Fibroblast of skin of left biceps (primary cell): ENCODE data around the gene UBA52.
A peak's percentile ranks its signal among the peaks of the same experiment; 100 is the strongest.
"Not testable (repeated sequence)": the region's sequence is repeated elsewhere in the genome, so short reads cannot be mapped to it uniquely, and the experiment has no call there.

Experiments used
- DNase-seq, 2 experiments: peaks; one replicate each; pipeline ENCODE4 v3.0.0-alpha.2; 2013; ENCODE audit warnings: low read depth in 2 of 2

UBA52 gene

DNA sequence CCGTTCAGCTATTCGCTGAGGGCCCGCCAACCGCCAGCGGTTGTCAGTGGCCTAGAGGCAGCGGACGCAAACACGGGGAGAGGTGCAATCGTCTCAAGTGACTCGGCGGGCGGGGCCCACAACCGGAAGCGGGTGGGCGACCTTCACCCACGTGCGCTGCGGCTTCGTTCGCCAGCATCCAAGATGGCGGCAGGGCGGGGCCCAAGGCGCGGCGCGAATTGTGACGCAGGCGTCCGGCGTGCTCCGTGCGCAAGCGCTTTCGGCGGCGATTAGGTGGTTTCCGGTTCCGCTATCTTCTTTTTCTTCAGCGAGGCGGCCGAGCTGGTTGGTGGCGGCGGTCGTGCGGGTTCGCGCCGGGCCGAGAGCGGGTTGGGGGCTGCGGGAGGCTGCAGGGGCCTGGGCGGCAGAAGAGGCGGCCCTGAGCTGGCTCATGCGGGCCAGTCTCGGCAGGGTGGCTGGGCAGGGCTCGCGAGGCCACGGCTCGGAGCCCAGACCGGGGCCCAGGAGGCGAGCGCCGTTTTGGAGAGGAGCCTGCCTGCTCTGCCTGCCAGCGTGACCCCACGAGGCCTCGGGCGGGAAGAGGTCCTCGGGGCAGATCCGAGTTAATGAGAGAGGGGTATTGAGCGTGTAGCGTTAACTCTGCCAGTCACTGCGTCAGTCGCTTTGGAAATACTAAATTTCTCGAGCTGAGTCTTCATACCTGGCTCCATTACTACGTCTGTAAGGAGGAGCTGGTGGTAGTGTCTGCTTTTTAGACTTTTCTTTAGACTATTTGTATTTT, at the start of gene UBA52:
Gene UBA52, plus strand, starts transcription at position 294 of the 781 bp plus-strand sequence. CDS start 1,444 bp downstream, outside the sequence.
- DNase-seq, result peak; percentile 87 to 90

DNA sequence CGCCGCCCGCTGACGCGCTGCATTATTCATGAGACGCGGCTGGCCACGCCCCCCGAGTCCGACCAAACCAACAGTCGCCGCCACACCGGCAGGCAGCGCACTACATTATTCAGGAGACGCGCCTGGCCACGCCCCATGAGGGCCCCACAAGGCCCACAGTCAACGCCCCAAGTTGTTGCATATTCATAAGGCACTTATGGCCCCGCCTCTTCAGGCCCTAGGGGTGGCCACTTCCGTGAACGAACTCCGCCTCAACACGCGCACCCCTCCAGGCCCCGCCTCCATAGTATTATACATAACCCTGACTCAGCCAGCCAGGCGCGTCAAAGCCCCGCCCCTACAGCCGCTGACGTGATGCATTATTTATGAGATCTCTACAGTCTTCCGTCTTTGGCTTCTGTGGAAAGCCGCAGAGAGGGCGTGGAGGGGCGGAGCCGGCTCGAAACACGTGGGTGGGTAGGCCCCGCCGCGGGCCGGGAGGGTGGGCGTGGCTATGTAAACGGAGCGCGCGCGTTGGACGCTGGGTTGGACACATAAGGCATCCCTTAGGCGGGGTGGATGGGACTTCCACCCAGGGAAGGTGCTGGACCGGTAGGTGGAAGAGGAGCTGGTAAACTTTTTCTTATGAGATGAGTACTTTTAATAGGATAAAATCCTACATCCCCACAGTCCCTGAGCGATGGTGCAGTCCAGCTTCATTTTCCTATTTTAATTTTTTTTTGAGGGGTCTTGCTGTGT, 49.4 kb upstream of the UBA52 start:
- peak; percentile 100 for DNase-seq

DNA sequence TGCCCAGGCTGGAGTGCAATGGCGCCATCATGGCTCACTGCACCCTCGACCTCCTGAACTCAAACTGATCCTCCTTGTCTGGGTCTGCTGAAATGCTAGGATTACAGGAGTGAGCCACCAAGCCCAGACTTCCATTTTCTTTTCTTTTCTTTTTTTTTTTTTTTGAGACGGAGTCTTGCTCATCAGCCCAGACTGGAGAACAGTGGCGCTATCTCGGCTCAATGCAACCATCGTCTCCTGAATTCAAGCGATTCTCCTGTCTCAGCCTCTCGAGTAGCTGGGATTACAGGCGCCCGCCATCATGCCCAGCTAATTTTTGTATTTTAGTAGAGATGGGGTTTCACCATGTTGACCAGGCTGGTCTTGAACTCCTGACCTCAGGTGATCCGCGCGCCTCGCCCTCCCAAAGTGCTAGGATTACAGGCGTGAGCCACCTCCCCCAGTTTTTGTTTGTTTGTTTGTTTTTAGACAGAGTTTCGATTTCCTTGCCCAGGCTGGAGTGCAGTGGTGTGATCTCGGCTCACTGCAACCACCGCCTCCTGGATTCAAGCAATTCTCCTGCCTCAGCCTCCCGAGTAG, 48.7 kb upstream of the UBA52 start:
- DNase-seq, result not testable (repeated sequence)

DNA sequence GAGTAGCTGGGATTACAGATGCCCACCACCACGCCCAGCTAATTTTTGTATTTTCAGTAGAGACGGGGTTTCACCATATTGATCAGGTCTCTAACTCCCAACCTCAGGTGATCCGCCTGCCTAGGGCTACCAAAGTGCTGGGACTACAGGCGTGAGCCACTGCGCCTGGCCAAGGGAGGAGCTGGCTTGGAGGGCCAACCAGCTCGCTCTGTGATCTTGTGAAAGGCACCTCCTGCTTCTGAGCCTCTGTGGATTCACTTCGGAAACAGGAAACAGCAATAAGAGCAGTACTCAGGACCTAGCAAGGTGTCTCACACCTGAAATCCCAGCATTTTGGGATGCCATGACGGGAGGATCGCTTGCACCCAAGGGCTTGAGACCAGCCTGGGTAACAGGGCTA, 47.8 kb upstream of the UBA52 start:
- no peak for DNase-seq

DNA sequence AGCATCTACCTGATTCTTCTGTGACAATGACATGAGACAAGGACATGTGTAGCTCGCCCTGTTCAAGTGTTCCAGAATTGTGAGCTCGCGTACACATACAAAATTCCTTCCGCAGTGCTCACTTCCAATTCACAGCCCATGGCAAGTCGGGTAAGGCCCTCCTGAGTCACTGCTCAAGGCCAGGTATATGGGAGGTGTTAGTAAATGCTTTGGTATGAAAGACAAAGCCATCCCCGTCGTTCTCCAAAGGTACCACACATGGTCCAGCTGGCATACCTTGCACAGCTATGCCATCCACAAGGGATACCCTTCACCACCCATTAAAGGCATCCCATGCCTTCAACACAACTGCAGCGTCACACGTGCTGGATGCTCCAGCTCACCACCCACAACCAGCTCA, 45.3 kb upstream of the UBA52 start:
- no peak for DNase-seq

DNA sequence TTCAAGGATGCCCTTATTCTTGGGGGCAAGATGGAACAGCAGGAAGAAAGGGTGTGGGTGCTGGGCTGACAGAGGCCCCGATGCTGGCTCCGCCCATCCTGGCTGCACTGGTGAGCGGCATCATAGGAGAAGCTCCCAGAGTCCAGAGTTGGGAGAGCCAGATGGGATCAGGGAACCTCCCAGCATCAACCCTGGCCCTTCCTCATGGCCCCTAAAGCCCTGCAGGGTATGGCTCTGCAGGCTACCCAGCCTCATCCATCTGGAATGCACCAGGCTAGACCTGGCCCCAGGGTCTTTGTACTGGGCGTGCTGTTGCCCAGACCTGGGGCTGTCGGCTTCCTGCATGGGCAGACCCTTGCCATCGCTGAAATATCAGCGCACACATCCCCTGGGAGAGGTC, 41.9 kb upstream of the UBA52 start:
- no peak for DNase-seq

DNA sequence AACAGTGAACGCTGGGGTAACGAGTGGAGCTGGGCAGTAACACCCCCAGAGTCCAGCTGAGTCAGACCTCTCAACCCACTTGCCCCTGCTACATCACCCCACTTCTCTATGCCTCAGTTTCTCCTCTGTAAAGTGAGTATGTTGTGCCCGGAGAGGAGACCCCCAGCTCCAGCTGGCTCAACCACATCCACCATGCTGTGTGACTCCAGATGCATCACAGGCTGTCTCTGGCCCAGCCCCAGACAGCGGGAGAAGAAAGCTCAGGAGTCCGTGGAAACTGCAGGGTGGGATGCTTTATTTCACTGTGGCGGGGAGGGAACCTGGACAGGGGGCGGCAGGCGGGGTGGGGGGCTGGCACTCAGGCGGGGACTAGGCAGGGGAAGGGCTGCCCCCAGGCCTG, 40.2 kb upstream of the UBA52 start:
- DNase-seq, result no peak

DNA sequence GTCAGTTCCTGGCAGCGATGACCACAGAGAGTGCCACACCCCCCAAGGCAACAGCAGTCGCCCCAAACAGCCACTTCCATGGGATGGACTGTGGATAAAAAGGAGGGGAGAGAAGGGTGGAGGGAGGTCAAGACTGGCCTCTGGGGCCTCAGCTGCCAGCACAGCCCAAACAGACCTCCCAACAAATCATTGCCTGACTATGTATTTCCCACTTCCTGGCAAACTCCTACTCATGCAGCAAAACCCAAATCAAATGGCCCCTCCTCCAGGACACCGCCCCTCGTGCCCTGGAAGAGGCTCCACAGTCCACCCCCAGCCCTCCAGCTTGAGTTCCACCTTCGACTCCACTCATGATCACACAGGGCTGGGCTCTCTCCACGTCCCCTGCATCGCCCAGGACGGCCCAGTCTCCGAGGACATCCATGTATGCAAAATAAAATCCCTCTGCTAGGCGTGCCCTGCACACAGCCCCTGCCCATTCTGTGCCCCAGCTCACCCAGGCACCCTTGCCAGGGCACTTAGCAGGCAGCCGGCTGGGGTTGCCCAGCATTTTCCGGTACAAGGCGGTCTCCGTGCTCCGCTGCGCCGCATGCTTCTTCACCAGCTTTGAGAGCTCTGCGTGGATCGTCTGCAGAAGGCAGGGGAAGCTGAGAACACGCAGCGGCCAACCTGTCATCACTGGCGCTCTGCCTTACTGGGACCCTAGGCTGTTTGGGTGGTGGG, 39.3 kb upstream of the UBA52 start:
- no peak for DNase-seq

DNA sequence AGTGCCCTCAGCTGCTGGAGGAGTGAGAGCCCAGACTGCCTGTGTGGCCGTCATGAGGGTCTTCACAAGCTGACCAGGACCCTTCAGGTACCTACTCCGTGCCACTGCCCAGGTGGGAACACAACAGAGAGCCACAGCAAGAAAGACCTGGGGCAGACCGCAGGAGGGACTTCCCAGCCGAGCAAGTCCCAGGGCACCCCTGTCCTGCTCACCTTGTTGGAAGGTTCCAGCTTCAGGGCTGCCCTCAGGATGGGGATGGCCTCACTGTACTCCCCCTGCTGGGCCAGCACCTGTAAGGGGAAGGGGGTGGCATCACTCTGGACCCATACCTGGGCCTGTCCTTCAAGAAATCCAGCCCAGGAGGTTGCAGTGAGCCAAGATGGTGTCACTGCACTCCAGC, 38.6 kb upstream of the UBA52 start:
- no peak for DNase-seq

DNA sequence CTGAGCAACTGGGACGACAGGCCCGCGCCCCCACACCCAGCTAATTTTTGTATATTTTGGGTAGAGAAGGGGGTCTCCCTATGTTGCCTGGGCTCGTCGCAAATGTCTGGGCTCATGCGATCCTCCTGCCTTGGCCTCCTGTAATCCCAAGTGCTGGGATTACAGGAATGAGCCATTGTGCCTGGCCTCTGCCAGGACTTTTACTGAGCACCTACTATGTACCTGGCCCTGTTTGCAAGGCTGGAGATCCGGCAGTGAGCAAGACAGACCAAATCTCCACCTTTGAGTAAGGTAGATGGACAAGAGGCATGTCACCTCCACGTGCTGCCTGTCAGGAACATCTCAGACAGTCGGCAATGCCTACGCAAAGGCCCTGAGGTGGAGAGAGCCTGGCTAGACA, 35.2 kb upstream of the UBA52 start:
- no peak for DNase-seq

DNA sequence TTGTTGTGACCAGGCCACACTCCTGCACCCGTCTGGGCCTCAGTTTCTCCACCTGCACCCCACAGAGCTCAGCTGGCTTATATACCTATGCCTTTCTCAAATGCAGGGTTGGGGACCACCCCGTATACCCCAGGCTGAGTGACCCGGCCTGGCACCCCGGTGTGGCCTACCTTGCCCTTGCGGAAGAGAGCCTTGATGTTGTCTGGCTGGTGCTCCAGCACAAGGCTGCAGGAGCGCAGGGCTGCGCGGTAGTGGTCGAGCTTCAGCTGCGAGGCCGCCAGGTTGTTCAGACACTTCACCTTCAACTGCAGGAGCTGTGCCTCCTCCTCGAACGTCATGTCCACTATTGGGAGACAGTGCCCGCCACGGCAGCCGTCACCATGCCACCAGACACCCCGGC, 34.2 kb upstream of the UBA52 start:
- no peak for DNase-seq

DNA sequence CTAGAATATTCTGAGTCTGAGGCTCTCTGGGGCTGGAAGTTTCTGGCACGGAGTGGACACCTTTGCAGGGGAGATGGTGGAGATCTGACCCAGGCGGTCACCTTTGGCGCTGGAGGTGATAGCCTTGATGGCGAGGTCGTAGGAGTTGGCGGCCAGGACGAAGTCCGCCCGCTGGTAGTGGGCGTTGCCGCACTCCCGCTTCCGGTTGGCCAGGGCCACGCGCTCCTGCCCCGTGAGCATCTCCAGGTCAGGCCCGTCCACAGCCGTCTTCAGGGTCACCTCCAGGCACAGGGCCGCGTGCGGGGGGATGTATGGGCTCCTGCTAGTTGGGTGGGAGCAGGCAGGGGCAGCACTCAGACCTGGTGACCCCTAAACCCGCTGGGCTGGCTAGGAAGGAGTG, 33.5 kb upstream of the UBA52 start:
- no peak for DNase-seq

DNA sequence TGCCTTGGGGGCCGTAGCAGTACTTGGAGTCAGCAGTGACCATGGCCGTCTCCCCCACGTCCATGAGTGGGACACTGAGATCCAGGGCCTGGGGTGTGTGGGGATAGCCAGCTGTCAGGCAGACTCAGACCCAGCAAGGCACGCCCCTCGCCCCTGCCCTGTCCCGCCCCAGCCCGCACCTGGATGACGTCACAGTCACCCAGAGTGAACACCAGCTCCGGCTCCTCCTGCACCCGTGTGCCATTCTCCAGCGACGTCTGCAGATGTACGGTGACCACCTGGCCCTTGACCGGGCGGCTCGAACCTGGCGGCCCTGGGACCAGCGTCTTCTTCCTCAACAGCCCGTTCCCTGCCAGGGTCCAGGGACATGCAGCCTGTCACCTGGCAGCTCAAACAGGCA, 32.3 kb upstream of the UBA52 start:
- DNase-seq, result no peak

DNA sequence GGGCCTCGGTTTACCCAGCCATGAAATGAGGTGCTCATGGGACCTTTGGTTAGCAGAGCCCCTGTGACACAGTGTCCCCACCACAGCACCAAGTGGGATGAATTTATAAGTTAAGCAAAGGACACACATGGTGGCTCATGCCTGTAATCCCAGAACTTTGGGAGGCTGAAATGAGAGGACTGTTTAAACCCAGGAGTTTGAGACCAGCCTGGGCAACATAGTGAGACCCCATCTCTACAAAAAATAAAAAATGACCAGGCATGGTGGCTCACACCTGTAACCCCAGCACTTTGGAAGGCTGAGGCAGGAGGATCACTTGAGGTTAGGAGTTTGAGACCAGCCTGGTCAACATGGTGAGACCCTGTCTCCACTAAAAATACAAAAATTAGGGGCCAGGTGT, 31.5 kb upstream of the UBA52 start:
- not testable (repeated sequence) for DNase-seq

DNA sequence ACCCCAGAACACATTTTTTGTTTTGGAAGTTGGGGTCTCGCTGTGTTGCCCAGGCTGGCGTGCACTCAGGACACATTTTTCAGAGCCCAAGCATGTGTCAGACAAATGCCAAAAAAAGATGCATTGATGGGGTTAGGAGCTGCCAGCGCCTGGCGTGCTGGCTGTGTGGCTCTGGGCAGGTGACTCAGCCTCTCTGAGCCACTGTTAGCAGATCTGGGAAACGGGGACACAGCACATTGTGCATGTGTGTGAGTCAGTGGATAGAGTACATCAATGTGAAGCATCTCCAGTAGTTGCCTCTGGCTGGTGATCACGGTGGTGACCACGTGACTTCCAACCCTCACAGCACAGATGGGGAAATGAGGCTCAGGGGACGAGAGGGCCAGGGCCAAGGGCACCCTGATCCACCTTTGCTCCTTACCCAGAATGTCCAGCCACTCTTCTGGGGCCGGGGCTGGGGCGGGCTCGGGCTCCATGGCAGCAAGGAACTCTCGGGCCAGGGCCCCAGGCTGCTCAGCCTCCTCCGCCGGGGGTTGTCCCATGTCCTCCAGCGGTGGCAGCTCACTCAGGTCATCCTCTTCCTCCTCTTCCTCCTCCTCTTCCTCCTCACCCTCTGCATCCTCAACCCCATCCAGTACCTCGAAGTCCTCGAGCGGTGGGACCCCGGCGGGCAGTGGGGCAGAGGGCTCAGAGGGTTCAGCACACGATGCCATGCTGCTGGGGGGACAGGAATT, 30.2 kb upstream of the UBA52 start:
- DNase-seq, result no peak

DNA sequence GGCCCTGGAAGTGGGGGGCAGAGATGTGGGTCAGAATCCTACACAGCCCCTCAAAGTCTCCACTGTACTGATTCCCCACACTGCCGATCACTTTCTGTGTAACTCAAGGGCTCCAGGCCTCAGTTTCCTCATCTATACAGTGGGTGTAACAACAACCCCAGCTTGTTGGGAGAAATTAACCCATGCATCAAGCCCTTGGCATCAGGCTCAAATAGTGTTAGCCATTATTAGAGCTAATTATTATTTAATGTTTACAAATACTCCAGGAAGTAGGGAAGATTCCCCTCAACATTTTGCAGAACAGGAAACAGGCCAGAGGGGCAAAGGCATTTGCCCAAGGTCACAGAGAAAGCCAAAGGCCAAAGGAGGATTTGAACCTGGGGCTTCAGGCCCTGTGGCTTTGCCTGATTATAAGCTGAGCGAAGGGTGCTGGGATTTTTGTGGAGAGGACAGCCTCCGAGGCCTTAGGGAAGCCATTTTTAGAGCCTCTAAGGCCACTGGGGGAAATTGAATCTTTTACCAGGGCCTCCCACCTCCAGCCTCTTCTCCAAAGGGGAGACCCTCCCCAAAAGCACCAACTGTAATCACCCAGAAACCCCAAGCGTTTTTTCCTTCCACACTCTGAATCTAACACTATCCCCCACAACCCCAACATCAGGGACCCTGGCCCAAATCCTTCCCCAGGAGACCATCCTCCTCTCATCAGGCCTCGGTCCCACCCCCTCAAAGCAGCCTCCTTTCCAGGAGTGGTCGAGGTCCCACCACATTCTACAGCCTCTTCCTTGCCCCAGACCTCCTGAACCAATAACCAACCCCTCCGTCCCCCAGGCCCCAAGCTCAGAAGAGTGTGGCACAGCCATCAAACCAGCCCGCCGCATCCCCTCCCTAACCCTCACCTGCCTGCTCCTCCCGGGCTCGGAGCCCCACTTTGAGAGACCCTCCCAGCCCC, 29.4 kb upstream of the UBA52 start:
- no peak for DNase-seq

DNA sequence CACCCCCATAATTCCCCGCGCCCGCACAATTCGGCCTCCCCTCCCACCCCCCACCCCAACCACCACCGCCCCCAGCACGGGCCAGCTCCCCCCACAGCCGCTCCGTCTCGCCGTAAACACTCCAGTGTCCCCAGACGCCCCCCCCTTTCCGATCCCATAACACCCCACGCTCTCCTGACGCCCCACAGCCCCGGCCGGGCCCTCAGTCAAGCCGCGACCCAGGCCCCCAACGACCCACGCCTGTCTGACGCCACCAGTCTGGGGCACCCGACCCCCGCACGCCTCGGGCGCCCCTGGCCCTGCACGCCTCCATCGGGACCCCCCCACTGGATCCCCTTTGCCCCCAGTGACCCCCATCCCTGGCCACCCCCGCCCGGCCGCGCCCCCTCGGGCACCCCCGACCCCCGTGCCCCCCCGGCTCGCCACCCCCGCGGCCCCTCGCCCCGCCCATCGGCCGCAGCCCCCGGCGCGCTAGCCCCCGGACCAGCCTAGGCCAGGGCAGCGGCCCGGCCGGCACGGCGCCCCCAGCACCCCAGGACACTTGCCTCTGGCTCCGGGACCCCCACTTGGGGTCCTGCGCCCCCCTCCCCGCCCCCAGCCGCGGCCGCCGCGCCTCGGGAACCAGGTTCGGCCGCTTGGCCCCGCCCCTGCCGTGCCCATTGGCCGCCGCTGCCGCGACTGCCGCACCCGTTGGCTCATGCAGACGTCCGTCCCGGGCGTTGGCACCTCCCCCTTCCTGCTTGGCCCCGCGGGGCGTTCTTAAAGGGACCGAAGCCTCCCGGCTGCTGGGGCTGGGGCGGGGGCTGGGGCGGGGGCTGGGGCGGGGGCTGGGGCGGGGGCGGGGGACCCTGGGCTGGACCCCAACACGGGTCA, 28.5 kb upstream of the UBA52 start, which contains the start of gene FKBP8:
Gene FKBP8, minus strand, starts transcription at position 633 of the 873 bp plus-strand sequence. CDS start 1,603 bp downstream, outside the sequence.
- peak; percentile 52 to 57 for DNase-seq

DNA sequence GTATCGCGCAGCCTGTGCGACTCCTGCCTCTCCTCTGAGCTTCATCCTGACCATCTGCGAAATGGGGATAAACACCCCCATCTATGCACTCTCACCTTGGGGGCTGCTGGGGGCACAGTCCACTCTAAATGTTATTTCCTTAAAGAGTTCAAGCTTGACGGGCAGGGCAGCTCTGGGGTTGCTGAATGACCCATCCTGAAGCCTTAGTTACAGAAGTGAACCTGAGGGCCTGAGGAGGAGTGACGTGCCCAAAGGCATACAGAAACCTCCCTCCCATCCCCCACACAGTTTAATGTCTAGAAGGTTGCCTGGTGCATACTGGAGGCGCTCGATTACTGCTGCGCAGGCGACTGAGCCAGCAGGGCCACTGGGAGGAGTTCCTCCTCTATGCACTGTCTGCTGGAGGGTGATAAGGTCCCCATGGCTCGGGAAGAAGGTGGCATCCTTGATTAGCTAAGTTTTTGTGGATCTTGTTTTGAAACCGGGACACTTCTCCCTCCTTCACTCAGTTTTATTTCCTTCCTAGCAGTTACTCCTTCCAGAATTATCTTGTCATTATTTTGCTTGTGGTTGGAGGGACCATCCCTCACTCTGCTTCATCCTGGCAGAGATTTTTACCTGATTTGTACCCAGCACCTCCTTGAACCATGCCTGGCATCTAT, 27.7 kb upstream of the UBA52 start:
- peak in 1 of 2 experiments; percentile 22 for DNase-seq

DNA sequence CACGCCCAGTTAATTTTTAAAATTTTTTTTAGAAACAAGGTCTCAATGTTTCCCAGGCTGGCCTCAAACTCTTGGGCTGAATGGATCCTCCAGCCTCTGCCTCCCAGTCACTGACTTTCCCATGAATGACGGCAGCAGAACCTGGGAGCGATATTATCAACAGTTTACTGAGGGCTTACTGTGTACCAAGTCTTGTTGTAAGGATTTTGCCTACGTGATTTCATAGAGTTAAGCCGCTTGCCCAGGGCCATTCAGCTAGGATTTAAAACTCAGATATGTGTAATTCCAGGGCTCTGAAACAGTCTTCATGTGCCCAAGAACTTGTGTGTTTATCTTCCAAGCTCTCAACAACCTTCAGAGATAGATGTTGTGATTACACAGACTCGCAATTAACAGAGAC, 20.0 kb upstream of the UBA52 start:
- no peak for DNase-seq
